ENCODE data around the gene PLCXD1.
"Not testable (repeated sequence)": the region's sequence is repeated elsewhere in the genome, so short reads cannot be mapped to it uniquely, and the experiment has no call there.

PLCXD1 gene

DNA sequence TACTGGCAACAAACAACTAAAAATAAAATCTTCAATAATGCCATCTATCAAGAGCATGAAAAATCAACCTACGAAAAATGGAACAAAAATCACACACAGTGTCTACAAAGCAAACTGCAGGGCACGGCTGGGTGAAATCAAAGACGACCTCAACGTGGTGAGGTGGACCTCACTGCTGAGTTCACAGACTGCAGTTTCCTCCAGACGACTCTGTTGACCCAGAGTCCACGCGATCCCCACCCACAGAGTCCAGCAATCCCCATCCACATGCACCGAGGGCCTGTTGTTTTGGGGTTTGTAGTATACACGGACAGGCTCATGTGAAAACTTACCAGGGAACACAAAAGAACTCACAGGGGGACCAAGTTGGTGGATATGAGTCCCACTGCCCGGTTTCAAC, 68.5 kb downstream of the PLCXD1 start:
- no peak for DNase-seq (ENCODE audit: low read depth in 2 of 3, low spot score in 2 of 3)

DNA sequence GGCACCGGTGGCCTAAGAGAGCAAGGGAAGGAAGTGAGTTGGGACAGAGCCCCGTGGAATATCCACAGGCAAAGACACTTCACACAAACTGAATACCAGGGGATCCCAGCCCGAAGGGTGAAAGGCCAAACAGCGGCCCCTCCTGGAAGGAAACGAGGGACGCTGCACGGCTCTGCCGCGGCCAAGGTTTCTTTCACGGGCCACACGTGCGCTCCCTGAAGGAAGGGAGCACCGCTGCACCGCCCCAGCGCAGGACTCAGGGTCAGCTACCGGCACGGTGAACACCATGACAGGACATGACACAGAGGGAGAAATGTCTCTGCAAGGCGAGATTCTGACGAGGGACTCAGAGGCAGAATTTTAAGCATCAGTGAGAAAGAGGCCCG, 69.0 kb downstream of the PLCXD1 start:
- DNase-seq (ENCODE audit: low read depth in 2 of 3, low spot score in 2 of 3), result no peak

DNA sequence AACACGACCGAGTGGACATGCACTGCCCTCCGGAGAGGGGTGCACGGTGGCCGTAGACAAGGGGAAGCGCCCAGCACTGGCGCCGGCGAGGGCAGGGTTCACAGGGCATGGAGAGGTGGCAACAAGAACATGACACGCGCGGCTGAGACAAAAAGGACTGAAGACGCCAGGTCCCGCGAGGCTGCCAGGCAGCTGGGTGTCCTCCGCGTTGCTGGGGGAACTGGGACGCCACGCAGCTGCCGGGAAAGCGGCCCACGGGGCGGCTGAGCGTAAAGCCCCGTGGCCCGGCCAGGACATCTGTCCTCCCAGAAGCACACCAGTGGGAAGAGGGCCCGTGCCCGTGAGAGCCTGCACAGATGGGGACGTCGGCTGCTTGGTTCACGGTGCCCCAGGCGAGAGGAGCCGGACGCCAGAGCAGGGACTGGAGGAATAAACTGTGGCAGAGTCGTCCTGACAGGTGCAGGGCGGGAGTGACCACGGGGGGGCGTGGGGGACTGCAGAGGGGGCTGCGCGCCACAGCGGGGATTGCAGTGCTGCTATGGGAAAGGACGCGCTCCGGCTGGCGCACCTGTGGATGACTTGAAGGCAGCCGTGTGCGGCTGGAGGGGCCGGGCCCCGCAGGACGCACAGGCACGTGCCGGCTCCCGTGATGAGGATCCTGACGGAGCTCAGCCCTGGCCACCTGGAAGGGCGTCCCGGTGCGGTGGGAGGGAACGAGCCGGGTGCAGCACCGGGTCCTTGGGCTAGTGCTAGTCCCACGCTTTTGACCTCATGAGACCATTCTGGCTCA, 69.5 kb downstream of the PLCXD1 start:
- DNase-seq (ENCODE audit: low read depth in 2 of 3, low spot score in 2 of 3), result no peak

DNA sequence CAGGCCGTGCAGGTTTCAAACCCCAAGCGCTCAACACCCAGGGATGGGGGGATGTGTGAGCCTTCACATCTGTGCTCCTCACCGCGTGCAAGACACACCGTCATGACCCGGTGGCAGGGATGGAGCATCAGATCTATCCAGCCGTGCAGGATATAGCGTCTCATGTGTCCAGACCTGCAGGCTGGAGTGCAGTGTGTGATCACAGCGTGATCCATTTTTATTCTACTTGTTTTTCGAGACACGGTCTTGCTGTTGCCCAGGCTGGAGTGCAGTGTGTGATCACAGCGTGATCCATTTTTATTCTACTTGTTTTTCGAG, 70.1 kb downstream of the PLCXD1 start:
- DNase-seq (ENCODE audit: low read depth in 2 of 3, low spot score in 2 of 3), result not testable (repeated sequence)

DNA sequence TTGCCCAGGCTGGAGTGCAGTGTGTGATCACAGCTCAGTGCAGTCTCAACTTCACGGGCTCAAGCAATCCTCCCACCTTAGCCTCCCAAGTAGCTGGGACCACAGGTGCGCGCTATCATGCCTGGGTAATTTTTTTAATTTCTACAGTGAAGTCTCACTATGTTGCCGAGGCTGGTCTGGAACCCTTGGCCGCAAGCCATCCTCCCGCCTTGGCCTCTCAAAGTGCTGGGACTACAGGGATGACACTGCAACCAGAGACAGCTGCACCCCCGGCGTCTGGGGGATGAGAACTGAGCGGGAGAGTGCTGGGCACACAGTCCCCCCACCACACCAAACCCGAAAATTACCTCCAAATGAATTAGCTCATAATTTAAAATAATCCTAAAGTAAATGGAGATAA, 70.6 kb downstream of the PLCXD1 start:
- no peak for DNase-seq (ENCODE audit: low read depth in 2 of 3, low spot score in 2 of 3)

DNA sequence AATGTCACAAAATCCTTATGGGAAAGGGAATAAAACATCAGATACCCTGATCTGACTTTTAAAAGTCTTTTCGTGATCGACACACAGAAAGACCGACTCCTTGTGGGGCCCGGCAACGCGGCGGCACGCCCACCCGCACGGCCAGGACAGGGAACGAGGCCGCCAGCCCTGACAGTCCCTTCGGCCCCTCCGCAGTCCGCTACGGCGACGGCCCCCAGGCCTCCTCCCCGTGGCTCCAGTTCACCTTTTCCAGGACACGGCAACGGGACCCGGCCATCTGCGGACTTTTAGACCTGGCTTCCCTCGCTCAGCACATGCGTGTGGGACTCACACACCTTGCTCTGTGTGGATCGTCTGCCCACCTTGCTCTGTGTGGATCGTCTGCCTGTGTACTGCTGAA, 71.0 kb downstream of the PLCXD1 start:
- no peak for DNase-seq (ENCODE audit: low read depth in 2 of 3, low spot score in 2 of 3)

DNA sequence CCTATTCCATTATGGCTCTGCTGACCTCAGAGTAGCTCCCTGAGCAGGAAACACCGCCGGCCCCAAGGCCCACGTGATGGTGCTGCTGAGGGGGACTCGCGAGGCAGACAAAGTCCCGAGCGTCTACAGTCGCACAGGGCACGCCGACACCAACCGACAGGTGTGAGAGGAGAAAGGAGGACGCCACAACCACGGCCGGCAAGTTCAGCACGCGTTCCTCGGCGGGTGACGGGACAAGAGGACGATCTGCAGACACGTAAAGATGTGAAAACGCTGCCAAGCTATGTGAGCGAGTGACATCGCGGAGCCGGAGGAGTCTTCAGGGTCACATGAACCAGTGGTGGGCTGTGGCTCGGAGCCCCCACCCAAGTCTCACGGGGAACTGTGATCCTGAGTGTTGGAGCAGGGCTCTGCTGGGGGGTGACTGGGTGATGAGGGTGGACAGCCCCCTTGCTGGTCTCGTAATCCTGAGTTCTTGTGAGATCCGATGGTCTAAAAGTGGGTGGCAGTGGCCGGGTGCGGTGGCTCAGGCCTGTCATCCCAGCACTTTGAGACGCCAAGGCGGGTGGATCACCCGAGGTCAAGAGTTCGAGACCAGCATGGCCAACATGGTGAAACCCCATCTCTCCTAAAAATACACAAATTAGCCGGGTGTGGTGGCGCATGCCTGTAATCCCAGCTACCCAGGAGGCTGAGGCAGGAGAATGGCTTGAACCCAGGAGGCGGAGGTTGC, 71.6 kb downstream of the PLCXD1 start:
- no peak for DNase-seq (ENCODE audit: low read depth in 2 of 3, low spot score in 2 of 3)
